ENCODE measurements around the gene UBE2J2. TPM values are rescaled to one million over a fixed set of nuclear protein-coding genes. Genes with fewer than 3 reads are reported as not detected.

The UBE2J2 gene
- total RNA-seq, 1 donor: 32.6 TPM

GRCh38 chr1:1302951-1303509 lies 29.4 kb upstream of the UBE2J2 start:
- Histone ChIP-seq H4K20me1 (ENCODE audit: insufficient read depth, low read length) (peaks cover 62% of the 10 kb centered on the region), H2AFZ (ENCODE audit: low read length) (no peak overlapping the region)

GRCh38 chr1:1302006-1302430 lies 28.4 kb upstream of the UBE2J2 start:
- Histone ChIP-seq H3K4me2 (ENCODE audit: insufficient read depth, low read length) (no peak overlapping the region), H3K27me3 (ENCODE audit: insufficient read depth, low read length) (no peaks in the 10 kb centered on the region), H3K79me2 (ENCODE audit: insufficient read depth, low read length) (peaks cover 39% of the 10 kb centered on the region), H3K36me3 (ENCODE audit: insufficient read depth, low read length) (peaks cover 3% of the 10 kb centered on the region), H3K4me1 (ENCODE audit: insufficient read depth, low read length) (peaks cover 28% of the 10 kb centered on the region), H2AFZ (ENCODE audit: low read length) (no peak overlapping the region), H3K27ac (ENCODE audit: low read depth, low read length) (no peak overlapping the region), H3K4me3 (ENCODE audit: insufficient read depth, low read length) (no peak overlapping the region), H3K9me3 (ENCODE audit: low read depth, low read length) (no peaks in the 10 kb centered on the region), H4K20me1 (ENCODE audit: insufficient read depth, low read length) (peaks cover 59% of the 10 kb centered on the region)
- TF ChIP-seq, protein P1, sequence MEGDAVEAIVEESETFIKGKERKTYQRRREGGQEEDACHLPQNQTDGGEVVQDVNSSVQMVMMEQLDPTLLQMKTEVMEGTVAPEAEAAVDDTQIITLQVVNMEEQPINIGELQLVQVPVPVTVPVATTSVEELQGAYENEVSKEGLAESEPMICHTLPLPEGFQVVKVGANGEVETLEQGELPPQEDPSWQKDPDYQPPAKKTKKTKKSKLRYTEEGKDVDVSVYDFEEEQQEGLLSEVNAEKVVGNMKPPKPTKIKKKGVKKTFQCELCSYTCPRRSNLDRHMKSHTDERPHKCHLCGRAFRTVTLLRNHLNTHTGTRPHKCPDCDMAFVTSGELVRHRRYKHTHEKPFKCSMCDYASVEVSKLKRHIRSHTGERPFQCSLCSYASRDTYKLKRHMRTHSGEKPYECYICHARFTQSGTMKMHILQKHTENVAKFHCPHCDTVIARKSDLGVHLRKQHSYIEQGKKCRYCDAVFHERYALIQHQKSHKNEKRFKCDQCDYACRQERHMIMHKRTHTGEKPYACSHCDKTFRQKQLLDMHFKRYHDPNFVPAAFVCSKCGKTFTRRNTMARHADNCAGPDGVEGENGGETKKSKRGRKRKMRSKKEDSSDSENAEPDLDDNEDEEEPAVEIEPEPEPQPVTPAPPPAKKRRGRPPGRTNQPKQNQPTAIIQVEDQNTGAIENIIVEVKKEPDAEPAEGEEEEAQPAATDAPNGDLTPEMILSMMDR (IDR thresholded peaks at IDR 0.05; ENCODE audit: extremely low read depth, low read depth, low read length): peak; percentile 43
- peak; percentile 93 for DNase-seq (ENCODE audit: insufficient read length, low spot score, missing footprints)

More at GRCh38 chr1:1302951-1303509, 29.4 kb upstream of the UBE2J2 start:
- no peak overlapping the region for H3K27ac ChIP-seq (ENCODE audit: low read depth, low read length)
- H3K9me3 ChIP-seq (ENCODE audit: low read depth, low read length): no peaks in the 10 kb centered on the region
- peaks cover 3% of the 10 kb centered on the region for H3K36me3 ChIP-seq (ENCODE audit: insufficient read depth, low read length)
- no peak for DNase-seq (ENCODE audit: insufficient read length, low spot score, missing footprints)
- peaks cover 29% of the 10 kb centered on the region for H3K4me1 ChIP-seq (ENCODE audit: insufficient read depth, low read length)
- no peak overlapping the region for H3K4me2 ChIP-seq (ENCODE audit: insufficient read depth, low read length)
- H3K4me3 ChIP-seq (ENCODE audit: insufficient read depth, low read length): no peak overlapping the region
- no peaks in the 10 kb centered on the region for H3K27me3 ChIP-seq (ENCODE audit: insufficient read depth, low read length)
- H3K79me2 ChIP-seq (ENCODE audit: insufficient read depth, low read length): peaks cover 43% of the 10 kb centered on the region
- TF ChIP-seq, protein P1 (IDR thresholded peaks at IDR 0.05; ENCODE audit: extremely low read depth, low read depth, low read length): no peak

DNA sequence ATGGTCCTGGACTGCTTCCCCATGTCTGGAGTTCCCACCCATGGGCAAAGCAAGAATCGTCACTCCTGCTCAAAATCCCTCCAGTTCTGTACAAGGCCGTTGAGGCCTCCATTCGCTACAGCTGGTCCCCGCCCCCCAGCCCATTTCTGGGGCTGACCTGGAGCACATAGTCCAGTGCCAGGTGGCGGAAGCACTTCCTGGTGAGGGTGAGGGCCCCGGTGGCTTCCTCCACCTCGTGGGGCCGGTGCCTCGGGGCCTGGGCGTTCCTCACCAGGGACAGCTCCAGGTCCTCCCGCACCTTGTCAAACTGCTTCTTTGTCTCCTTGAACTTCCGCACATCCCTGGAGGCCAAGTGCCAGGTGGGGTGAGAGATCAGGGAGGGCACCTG lies 26.7 kb upstream of the UBE2J2 start:
- H4K20me1 ChIP-seq (ENCODE audit: insufficient read depth, low read length): peaks cover 45% of the 10 kb centered on the region
- H3K9me3 ChIP-seq (ENCODE audit: low read depth, low read length): no peaks in the 10 kb centered on the region
- H3K27me3 ChIP-seq (ENCODE audit: insufficient read depth, low read length): no peaks in the 10 kb centered on the region
- TF ChIP-seq, protein P1 (IDR thresholded peaks at IDR 0.05; ENCODE audit: extremely low read depth, low read depth, low read length): no peak
- H3K79me2 ChIP-seq (ENCODE audit: insufficient read depth, low read length): peaks cover 22% of the 10 kb centered on the region
- peaks cover 11% of the 10 kb centered on the region for H3K4me1 ChIP-seq (ENCODE audit: insufficient read depth, low read length)
- no peak for DNase-seq (ENCODE audit: insufficient read length, low spot score, missing footprints)
- no peak overlapping the region for H2AFZ ChIP-seq (ENCODE audit: low read length)
- no peak overlapping the region for H3K4me2 ChIP-seq (ENCODE audit: insufficient read depth, low read length)
- H3K4me3 ChIP-seq (ENCODE audit: insufficient read depth, low read length): no peak overlapping the region
- H3K27ac ChIP-seq (ENCODE audit: low read depth, low read length): no peak overlapping the region
- H3K36me3 ChIP-seq (ENCODE audit: insufficient read depth, low read length): peaks cover 3% of the 10 kb centered on the region

- Histone ChIP-seq H3K4me1 (ENCODE audit: insufficient read depth, low read length) (peaks cover 6% of the 10 kb centered on the region), H3K4me3 (ENCODE audit: insufficient read depth, low read length) (no peak overlapping the region), H4K20me1 (ENCODE audit: insufficient read depth, low read length) (peaks cover 40% of the 10 kb centered on the region), H3K9me3 (ENCODE audit: low read depth, low read length) (no peaks in the 10 kb centered on the region), H3K27ac (ENCODE audit: low read depth, low read length) (no peak overlapping the region), H3K79me2 (ENCODE audit: insufficient read depth, low read length) (peaks cover 17% of the 10 kb centered on the region), H3K27me3 (ENCODE audit: insufficient read depth, low read length) (no peaks in the 10 kb centered on the region), H2AFZ (ENCODE audit: low read length) (no peak overlapping the region), H3K4me2 (ENCODE audit: insufficient read depth, low read length) (no peak overlapping the region), H3K36me3 (ENCODE audit: insufficient read depth, low read length) (peaks cover 3% of the 10 kb centered on the region)
- TF ChIP-seq, protein P1 (IDR thresholded peaks at IDR 0.05; ENCODE audit: extremely low read depth, low read depth, low read length): peak; percentile 29
- peak; percentile 87 for DNase-seq (ENCODE audit: insufficient read length, low spot score, missing footprints)
Measured at GRCh38 chr1:1299686-1300351, 26.2 kb upstream of the UBE2J2 start.
